HL-60 (cell line): ENCODE results near the gene MANBA.

Experiments used
- CTCF ChIP-seq: IDR thresholded peaks from one replicate; pipeline ENCODE4 v1.5.1; 2011; ENCODE audit warnings: low read length, control low read depth, inconsistent platforms; ENCODE audit not compliant: insufficient read depth
- GABPA ChIP-seq: IDR thresholded peaks from 2 replicates; pipeline ENCODE4 v1.6.1; 2012; ENCODE audit warnings: low read depth

- no peak for TF ChIP-seq CTCF
- no peak for TF ChIP-seq GABPA
These were observed 35.5 kb downstream of the MANBA start for GRCh38 chr4:102725229-102725628.
